K562 treated with DMSO at 1 percent for 4 hours (cell line): ENCODE data around the gene C9orf72. TPM values are rescaled to one million over a fixed set of nuclear protein-coding genes. Genes with fewer than 3 reads are reported as not detected.

Experiments
- total RNA-seq: library from RNA; unstranded; fragments of 300-600 nt; gene quantifications from 2 replicates; pipeline ENCODE4 v1.2.3, GENCODE V29; 2022; ENCODE audit not compliant: insufficient read depth

C9orf72 gene, protein sequence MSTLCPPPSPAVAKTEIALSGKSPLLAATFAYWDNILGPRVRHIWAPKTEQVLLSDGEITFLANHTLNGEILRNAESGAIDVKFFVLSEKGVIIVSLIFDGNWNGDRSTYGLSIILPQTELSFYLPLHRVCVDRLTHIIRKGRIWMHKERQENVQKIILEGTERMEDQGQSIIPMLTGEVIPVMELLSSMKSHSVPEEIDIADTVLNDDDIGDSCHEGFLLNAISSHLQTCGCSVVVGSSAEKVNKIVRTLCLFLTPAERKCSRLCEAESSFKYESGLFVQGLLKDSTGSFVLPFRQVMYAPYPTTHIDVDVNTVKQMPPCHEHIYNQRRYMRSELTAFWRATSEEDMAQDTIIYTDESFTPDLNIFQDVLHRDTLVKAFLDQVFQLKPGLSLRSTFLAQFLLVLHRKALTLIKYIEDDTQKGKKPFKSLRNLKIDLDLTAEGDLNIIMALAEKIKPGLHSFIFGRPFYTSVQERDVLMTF
- total RNA-seq = 1.8 and 2.0 TPM in 2 replicates

DNA sequence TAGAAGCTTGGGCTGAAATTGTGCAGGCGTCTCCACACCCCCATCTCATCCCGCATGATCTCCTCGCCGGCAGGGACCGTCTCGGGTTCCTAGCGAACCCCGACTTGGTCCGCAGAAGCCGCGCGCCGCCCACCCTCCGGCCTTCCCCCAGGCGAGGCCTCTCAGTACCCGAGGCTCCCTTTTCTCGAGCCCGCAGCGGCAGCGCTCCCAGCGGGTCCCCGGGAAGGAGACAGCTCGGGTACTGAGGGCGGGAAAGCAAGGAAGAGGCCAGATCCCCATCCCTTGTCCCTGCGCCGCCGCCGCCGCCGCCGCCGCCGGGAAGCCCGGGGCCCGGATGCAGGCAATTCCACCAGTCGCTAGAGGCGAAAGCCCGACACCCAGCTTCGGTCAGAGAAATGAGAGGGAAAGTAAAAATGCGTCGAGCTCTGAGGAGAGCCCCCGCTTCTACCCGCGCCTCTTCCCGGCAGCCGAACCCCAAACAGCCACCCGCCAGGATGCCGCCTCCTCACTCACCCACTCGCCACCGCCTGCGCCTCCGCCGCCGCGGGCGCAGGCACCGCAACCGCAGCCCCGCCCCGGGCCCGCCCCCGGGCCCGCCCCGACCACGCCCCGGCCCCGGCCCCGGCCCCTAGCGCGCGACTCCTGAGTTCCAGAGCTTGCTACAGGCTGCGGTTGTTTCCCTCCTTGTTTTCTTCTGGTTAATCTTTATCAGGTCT lies at the start of gene C9orf72:
Gene C9orf72, minus strand, starts transcription at position 564 of the 716 bp plus-strand sequence. CDS start 6,361 bp downstream, outside the sequence.

DNA sequence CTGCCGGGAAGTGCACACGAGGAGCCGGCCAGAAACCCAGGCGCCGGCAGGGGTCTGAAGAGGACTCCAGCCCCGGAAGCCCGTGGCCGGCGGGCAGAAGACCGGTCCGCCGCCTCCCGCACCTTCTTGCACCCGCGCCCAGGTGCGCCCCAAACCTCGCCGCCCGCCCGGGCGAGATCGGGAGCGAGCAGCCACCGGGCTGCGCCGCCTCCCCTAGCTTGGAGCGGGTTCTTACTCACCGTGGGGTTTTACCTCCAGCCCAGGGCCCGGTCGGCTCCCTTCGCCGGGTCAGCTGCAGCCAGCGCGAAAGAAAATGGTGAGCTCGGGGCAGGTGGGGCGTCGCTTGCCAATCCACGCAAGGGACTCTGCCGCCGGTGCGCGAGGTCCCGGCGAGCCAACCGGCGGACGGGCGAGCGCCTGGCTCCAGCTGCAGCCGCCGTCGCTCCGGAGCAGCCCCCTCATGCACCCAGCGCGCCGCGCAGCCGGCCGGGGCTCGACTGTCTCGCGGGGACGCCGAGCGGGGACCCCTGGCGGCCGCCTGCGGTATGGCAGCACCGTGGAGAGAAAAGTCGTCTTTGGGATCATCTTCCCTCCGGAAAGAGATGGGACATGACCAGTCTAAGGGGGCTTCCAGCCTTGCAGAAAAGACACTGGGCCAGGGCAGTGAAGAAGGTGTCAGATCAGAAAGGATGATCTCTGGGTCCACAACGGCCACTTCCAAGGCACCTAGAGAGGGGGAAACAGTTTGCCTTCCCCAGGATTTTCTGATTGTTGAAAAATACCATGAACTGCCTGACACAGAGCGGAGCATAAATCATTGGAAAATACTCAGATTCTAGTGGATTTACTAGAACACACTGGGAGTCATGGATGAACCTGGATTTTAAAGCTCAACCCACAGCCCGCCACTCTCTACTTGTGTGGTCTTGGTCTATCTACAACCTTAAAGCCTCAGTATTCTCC lies 43.7 kb downstream of the C9orf72 start, which contains the start of gene MOB3B:
Gene MOB3B, minus strand, starts transcription at position 499 of the 963 bp plus-strand sequence. CDS start 74,264 bp downstream, outside the sequence.

DNA sequence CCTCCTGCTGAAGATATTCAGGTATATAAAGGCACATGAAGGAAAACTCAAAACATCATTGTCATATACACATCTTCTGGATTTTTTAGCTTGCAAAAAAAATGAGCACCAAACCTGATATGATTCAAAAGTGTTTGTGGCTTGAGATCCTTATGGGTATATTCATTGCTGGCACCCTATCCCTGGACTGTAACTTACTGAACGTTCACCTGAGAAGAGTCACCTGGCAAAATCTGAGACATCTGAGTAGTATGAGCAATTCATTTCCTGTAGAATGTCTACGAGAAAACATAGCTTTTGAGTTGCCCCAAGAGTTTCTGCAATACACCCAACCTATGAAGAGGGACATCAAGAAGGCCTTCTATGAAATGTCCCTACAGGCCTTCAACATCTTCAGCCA lies 49.0 kb downstream of the C9orf72 start, which contains the start of gene IFNK:
Gene IFNK, plus strand, starts transcription at position 55 of the 400 bp plus-strand sequence. Its CDS starts 47 bp downstream, at position 102.

Other genes starting within 250 kb of the C9orf72 start
- not detected in 2 replicates for gene IFNK, start 49.2 kb downstream of the C9orf72 start, total RNA-seq
- gene MOB3B, start 43.7 kb downstream of the C9orf72 start, total RNA-seq = 2.9 and 3.2 TPM in 2 replicates